ENCODE results near the gene TTK.

DNA sequence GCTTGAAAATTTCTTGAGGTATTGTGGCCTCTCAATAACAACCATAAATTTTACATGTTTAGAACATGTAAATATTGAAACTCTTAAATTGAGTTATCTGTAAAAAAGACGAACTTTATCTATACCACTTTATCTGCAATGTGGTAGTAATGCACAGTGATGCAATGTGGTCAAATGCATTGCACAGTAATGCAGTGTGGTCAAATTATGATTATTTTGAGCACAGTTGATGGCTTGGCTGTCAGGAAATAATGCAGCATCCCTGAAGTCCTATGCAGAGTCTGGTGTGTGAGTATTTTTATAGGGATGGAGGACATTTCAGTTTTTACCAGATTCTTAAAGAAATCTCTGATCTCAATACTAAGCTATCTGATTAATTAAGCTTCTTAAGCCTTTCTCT lies 5.1 kb downstream of the TTK start:
- TF ChIP-seq POLR2AphosphoS5 (IDR thresholded peaks at IDR 0.05; ENCODE audit: low read depth, low read length), result no peak
- TF ChIP-seq, protein P1, sequence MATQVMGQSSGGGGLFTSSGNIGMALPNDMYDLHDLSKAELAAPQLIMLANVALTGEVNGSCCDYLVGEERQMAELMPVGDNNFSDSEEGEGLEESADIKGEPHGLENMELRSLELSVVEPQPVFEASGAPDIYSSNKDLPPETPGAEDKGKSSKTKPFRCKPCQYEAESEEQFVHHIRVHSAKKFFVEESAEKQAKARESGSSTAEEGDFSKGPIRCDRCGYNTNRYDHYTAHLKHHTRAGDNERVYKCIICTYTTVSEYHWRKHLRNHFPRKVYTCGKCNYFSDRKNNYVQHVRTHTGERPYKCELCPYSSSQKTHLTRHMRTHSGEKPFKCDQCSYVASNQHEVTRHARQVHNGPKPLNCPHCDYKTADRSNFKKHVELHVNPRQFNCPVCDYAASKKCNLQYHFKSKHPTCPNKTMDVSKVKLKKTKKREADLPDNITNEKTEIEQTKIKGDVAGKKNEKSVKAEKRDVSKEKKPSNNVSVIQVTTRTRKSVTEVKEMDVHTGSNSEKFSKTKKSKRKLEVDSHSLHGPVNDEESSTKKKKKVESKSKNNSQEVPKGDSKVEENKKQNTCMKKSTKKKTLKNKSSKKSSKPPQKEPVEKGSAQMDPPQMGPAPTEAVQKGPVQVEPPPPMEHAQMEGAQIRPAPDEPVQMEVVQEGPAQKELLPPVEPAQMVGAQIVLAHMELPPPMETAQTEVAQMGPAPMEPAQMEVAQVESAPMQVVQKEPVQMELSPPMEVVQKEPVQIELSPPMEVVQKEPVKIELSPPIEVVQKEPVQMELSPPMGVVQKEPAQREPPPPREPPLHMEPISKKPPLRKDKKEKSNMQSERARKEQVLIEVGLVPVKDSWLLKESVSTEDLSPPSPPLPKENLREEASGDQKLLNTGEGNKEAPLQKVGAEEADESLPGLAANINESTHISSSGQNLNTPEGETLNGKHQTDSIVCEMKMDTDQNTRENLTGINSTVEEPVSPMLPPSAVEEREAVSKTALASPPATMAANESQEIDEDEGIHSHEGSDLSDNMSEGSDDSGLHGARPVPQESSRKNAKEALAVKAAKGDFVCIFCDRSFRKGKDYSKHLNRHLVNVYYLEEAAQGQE (IDR thresholded peaks at IDR 0.05; ENCODE audit: insufficient read depth in 1 of 2, low read depth in 2 of 2, low read length in 2 of 2), result no peak
